Stimulated activated CD4-positive, alpha-beta T cell treated with anti-CD3 and anti-CD28 coated beads, TNF-alpha, amount 100 ng/mL, for 4 hours (primary cell): Measurements from ENCODE around the gene DIP2B.
A peak's percentile ranks its signal among the peaks of the same experiment; 100 is the strongest.

Experiments used
- DNase-seq, 3 experiments: peaks; one replicate each; pipeline ENCODE4 v3.0.0-alpha.2; 2020; ENCODE audit warnings: low read depth in 3 of 3

The DIP2B gene

DNA sequence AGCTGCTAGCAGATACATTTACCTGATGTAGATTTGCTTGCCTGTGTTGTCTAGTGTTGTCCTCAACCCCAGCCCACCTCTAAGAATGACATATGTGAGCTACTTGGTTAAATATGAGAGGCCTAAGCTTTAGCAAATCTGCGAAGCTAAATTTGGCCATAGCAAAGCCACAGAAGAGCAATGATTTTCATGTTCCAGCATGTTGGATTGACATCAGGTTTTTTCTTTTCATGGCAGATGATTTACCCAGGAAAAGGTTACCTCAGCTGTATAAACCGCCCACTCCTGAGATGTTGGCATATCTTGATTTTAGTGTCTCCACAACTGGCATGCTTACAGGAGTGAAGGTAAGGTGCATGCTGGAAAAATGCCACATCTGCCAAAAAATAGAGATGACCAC, 222.7 kb downstream of the DIP2B start:
- DNase-seq = no peak

DNA sequence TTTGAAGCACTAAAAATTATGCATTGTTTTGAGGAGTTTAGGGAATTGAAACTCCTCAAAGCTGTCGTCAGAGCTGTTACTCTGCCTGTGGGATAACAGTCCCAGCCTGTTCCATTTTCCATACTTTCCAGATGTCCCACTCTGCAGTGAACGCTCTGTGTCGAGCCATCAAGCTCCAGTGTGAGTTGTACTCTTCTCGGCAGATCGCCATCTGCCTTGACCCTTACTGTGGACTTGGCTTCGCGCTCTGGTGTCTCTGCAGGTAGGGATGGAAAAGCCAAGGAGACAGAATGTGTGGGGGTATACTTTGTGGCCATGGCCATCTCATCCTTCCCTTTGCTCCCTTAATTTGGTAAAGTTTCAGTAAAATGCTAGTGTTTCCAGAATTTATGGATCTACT, 223.6 kb downstream of the DIP2B start:
- DNase-seq = no peak

DNA sequence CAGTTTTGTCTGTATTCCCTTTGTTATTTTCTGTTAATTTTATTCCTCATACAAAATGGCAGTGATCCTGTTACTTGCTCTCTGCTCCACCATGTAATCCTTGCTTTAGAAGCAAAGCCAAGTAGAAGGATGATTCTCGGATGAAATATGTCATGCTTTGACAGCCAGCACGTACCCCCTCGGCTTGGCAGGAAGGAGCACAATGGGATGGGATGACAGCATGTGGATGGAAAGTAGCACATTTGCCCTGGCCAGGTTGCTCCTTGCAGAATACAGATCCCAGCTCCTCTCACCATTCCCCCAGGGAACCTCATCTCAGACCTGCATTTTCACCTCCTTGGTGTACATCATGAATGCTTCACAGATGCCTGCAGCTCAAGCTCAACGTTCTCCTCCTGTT, 224.1 kb downstream of the DIP2B start:
- DNase-seq = no peak

DNA sequence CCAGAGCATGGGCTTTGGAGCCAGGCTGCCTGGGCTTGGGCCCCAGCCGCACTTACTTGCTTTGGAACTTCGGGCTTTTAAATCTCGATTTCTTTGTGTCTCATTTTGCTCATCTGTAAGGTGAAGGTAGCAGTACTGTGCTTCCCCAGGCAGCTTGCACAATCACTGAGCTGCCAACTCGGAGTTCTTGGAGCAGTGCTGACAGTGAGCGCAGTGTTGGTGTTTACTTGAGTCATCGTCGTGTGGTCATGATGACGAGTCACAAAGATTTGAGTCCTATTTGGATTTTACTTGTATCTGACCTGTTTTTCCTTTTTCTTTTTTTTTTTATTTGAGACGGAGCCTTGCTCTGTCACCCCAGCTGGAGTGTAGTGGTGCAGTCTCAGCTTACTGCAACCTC, 227.8 kb downstream of the DIP2B start:
- DNase-seq = no peak

DNA sequence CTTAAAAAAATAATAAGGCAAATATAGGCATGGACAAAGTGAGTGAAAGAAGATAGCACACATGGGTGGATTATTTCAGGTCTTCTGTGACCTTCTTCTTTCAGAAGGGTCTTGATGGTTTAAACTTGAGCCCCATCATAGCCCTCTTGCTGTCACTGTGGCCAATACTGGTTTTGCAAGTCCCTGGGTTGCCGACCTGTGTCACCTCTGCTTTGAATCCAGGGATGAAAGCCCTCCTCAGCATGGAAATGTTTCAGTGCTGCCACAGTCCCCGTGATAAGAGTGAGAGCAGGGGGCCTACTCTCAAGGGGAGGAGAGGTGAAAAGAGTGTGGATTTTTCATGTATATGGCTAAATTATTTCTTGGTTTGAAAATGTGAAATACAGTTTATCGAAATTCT, 228.9 kb downstream of the DIP2B start:
- DNase-seq = no peak

DNA sequence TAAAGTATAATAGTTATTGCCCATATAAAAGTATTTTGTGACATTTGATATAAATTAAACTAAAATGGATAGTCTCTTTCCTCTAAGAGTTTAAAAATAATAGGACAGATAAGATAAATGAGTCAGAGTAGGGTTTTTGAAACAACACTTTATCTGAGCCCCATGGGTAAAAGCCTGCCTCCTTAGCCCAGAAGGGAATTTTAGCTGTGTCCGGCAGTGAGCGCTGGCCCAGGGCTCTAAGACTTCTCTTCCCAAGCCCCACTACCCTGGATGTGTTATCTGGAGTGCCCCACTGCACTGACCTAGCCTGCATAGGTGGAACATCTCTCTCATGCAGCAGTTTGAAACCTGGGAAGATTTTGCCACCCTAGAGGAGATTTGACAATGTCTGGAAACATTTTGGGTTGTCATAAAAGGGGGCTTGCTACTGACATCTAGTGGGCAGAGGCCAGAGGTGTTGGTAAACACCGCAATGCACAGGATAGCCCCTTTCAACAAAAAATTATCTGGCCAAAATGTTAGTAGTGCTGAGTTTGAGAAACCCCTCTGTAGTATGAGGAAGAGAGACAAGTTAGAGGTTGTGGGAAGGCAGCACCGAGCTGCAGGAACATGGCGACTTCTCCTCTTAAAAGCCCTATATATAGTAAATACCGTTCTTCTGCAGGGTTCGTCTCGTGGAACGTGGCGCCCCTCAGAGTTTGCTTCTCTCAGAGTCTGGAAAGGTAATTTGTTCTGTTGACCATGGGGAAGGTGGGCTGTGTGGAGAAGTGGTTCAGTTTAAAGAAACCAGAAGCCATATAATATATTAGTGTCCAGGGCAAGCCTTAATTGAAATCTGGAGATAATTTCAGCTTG, 229.9 kb downstream of the DIP2B start:
- DNase-seq = no peak

DNA sequence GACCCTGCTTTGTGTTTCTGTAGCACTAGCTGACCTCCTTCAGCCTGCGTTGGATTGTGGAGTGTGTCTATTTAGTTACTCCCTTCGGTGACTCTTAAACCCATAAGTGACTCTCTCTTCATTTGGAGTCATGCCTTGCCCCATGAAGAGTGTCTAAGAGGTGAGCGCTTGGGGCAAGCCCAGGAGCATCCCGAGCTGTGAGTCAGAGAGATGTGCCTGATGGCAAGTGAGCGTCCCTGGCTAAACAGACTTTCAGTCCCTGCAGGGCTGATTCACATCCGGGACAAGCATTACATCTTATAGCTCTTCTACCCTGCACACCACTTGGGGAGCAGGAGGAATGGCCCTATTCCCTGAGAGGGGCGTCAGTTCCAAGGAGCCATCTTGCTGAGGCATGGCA, 234.8 kb downstream of the DIP2B start:
- no peak for DNase-seq

DNA sequence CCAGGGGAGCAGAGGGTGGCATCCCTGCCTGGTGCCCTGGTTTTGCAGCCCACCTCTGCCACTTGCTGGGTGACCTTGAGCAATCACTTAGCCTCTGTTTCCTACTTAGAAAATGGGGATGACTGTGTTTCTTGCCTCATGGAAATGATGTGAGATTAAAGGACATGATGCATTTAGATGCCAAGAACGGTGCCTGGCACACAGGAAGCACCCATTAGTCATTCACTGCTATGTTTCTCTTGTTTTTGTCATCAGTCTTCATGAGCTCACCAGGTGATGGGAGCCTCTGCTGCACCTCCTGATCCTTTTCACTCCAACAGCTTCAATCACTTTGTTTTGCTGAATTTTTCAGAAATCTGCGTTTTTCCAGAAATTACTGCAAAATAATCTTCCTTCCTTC, 235.5 kb downstream of the DIP2B start:
- no peak for DNase-seq

DNA sequence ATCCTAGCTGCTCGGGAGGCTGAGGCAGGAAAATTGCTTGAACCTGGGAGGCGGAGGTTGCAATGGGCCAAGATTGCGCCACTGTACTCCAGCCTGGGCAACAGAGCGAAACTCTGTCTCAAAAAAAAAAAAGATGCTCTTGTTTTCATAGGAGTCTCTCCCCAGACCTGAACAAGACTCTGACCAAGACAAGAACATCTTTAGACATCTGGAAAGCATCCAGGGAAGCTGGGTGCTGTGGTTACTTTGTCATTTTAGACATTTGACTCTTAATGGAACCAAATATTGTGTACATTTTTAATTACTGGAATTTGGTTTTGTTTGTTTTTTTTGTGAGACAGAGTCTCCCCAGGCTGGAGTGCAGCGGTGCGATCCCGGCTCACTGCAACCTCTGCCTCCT, 238.0 kb downstream of the DIP2B start:
- DNase-seq = no peak

DNA sequence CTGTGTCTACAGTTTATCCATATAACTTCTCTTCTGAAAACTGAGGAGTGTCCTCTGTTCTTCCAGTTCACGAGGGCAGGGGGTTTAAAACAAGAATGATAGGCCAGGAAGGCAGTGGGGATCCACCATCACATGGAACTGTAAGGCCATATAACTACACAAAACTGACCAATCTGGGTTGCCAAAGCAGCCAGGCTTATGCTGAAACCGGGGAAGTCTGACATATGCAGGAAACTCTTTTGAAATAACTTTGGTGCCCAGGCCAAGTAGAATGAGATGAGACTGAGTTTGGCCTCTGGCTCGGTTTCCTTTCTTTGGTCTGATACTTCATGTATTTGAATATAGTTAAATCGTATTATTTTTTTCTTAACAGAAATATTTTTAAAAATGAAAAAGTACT, 241.1 kb downstream of the DIP2B start:
- no peak for DNase-seq

DNA sequence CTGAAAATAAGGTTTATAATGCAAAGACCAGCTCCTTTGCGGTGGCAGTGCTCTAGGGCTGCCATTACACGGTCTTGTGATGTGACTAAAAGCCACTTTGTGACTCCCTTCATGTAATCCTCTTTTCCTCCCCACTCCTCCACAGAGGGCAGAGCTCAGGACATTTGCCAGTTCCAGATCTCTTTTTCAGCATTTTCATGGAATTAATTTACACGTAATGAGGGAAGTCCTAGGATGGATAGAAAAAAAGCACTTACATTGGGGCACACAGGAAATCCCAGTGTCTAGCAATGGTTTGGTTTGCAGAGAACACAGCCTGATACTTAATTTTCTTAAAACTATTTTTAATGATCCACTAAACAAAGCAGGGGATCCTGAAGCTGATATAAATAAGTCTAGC, 241.6 kb downstream of the DIP2B start:
- no peak for DNase-seq

DNA sequence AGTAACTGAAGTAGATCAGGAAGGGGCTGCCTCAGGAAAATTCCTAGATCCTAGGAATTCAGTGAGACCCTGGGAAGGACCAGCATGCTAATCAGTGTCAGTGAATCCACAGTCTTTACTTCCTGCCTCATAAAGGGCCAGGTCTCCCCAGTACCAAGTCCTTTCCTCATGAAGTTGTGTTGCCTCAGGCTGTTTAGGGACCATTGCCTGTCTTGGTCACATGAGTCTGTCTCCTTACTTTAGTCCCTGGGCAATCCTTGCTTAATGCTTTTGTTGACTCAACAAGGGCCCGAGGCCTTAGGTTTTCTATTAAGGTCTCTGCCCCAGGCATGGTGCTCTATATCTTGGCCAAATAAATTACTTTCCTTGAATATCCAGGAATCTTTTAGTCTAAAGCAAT, 243.0 kb downstream of the DIP2B start:
- no peak for DNase-seq

DNA sequence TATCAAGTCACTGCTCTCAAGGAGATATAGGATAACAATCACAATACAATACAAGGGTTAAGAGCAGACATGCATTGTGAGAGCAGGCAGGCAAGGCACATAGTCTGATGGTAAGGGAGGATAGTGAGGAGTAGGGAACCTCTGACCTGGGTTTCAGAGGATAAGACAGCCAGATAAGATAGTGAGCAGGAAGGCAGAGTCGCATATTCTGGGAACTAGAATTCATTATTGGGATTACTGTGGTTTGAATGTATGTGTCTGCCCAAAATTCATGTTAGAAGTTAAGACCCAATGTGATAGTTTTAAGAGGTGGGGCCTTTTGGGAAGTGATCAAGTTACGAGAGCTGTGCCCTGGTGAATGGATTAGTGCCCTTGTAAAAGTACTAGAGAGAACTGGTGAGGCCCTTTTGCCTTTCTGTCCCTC, 244.7 kb downstream of the DIP2B start:
- no peak for DNase-seq

DNA sequence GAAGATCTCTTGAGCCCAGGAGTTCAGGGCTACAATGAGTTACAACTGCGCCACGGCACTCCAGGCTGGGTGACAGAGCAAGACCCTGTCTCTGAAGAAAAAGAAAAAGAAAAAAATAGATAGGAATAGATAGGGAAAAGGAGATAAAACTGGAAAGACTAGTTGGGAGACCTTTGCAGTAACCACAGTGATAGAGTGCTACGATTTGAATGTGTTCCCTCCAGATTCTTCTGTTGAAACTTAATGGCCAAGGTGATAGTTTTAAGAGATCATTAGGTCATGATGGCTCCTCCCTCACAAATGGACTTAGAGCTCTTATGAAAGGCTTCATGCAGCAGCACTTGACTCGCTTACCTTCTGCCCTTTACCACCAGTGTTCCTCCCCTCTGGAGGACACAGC, 245.6 kb downstream of the DIP2B start:
- no peak for DNase-seq

DNA sequence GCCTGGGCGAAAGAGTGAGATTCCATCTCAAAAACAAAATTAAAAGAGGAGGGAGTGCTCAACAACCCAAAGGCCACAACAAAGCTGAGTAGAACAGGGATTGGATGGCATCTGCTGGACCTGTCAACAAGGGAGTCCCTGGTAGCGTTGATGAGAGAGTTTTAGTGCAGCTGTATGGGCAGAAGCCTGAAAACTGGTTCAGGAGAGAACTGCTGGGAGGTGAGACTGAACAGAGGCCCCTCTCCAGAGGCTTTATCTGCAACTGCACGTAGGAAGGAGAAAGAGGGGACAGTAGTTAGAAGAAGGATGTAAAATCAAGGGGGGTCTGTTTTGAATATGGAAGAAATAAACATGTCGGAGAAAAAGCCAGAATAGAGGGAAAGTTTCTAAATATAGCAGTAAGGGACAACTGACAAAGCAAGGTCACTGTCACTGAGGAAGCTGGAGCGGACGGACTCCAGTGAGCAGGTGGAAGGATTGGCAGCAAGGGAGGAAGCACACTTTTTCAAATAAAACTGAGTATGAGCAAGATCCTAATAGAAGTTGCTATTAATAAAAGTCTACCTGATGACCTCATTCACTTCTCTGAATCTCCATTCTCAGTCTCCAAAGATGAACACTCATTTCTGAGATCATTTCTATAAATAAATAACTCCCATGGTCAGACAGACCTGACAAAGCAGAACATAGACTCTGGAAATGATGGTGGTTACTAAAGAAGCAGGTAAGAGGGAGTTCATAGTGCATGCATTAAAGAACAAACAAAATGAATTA, 247.3 kb downstream of the DIP2B start:
- DNase-seq = no peak

DNA sequence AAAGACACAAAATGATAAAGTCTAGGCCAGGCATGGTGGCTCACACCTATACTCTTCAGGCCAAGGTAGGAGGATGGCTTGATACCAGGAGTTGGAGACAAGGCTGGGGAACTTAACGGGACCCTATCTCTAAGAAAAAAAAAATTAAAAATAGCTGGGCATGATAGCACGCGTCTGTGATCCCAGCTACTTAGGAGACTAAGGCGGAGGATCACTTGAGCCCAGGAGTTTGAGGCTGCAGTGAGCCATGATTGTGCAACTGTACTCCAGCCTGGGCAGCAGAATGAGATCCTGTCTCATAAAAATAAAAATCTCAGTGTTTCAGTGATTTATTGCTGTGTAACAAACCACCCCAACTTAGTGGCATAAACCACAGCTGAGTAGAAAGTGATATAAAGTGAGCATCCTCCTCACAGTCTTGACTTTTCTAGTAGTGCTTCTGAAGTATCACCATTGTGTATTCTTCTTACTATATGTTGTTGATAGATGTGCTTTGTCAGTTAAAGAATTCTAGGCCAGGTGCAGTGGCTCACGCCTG, 248.5 kb downstream of the DIP2B start:
- no peak for DNase-seq

DNA sequence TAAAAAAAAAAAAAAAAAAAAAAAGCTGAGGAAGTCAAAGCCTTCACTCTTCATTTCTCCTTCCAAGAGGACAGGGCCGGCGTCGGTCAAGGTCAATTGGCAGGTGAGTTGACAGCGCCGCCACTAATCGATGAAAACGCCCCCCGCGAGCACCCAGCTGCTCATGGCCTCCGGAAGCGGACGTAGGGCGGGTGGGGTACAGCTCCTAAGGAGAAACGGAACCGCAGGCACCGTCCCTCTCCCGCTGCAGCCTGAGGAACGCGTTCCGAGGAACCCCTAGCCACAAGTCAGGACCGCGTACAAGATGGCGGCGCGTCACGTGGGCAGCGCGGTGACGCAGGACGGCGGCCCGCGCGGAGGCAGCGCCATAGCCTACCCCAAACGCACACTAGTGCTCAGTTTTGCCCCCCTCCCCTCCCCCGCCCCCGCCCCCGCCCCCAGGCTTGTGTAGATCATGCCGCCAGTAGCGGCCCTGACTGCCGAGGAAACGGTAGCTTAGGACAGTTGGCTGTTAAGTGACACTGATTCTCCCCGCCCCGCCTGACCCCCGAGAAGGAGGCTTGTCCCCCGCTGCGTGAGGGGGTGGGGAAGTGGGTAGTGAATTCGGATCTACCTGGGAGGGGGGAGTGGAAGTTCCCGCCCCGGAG, 259.0 kb downstream of the DIP2B start, which contains the start of gene ATF1:
Gene ATF1, plus strand, starts transcription at position 463 of the 647 bp plus-strand sequence. CDS start 16,045 bp downstream, outside the sequence.
- DNase-seq = peak; percentile 72 to 82 (median 80)

DNA sequence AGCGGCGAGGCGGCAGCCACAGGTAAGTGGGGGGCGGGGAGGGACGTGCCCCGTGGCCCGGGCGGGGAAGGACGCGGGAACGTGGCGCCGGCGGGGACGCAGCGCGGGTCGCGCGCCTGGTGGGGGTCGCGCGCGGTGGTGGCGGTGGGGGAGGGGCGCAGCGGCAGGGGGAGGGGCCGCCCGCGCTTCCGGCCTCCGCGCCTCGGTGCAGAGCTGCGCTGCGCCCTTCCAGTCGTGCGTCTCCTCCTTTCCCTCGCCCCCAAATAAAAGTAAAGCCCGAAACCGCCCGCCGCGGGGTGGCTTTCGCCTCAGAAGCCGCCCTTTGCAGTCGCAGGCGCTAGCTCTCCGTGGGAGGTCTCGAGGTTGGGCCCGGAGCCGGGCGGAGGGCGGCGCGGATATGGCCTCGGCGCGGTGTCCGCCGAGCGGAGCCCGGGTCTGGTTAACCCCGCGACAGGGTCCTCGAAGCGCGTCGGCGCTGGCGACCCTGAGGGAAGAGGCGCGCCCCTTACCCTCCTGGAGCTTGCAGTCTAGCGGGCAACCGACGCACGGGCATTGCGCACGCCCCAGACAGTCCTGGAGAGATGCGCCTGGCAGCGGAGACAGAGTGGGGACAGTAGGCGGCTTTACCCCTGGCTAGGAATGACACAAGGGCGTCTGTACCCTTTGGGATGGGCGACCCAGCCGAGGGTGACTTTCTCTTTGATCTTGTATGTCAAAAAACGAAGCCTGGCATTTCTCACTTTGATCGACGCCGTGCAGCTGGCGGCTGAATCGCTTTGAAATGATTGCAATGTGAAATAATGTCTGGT, 259.7 kb downstream of the DIP2B start:
- peak; percentile 65 to 68 (median 66) for DNase-seq

DNA sequence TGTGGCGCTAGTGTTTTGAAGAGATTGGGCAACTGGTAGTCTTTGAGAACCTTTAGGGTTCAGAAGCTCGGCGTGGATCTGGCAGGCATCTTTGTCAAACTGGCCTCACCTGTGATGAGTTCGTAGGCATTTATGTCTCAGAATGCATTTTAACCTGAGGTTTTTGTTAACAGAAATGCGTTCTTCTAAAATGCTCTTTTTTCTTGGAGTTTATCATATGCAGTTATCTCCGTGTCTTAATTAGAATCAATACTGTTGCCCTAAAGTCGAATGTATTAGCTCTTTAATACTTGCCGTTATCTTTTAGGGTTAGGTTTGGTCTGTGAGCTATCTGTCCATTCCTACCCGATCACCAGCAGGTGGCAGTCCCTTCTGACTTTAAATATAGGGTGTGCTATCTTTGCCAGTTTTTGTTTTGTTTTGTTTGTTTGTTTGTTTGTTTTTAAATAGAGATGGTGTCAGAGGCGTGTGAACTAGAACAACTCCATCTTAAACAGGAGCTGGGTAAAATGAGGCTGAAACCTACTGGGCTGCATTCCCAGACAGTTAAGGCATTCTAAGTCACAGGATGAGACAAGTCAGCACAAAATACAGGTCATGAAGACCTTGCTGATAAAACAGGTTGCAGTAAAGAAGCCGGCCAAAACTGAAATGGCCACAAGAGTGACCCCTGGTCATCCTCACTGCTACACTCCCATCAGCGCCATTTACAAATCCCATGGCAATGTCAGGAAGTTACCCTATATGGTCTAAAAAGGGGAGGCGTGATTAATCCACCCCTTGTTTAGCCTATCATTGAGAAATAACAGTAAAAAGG, 260.5 kb downstream of the DIP2B start:
- peak in 1 of 3 experiments; percentile 8 for DNase-seq

DNA sequence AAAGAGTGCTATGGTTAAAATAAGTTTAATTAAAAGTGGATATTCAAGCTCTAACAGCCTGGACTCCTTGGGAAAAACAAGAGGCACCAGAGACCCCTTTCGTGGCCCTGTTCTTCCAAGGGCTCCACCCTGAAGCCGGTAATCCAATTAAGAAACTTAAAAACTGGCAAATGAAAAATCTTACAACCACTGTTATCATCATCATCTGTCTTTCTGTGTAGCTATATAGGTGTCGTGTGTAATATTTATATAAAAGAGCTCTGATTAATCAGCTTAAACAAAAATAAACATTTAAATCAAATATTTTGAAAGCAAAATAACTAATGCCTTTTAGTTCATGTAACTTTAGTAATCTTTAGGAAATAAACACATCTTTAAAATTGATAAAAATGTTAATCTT, 263.6 kb downstream of the DIP2B start:
- DNase-seq = no peak
